Upper lobe of left lung (tissue), 6 donors: ENCODE measurements around the gene SLFN12L. TPM values are rescaled to one million over a fixed set of nuclear protein-coding genes. Genes with fewer than 3 reads are reported as not detected.
A peak's percentile ranks its signal among the peaks of the same experiment; 100 is the strongest.

ENCODE experiments used
- ATAC-seq, 2 donors: fragments of 200-7000 bp; cut with Tn5 transposase; one replicate each; pipeline ENCODE4 v1.9.1; 2022; ENCODE audit warnings: mild to moderate bottlenecking in 2 of 2, moderate library complexity in 2 of 2; ENCODE audit not compliant: low FRiP score in 2 of 2
- DNase-seq, 2 donors: peaks; one replicate each; pipeline ENCODE4 v3.0.0-alpha.2; 2019 to 2020
- H3K27ac ChIP-seq, 4 donors: fragments of 200-600 bp; sonication (generic); one replicate each; pipeline ENCODE4 v1.5.1; 2016 to 2019
- H3K27me3 ChIP-seq, 4 donors: fragments of 200-600 bp; sonication (generic); one replicate each; pipeline ENCODE4 v1.5.1; 2017 to 2019
- H3K36me3 ChIP-seq, 4 donors: fragments of 200-600 bp; sonication (generic); one replicate each; pipeline ENCODE4 v1.5.1; 2016 to 2019
- H3K4me1 ChIP-seq, 4 donors: fragments of 200-600 bp; sonication (generic); one replicate each; pipeline ENCODE4 v1.5.1; 2018 to 2019
- H3K4me3 ChIP-seq, 4 donors: fragments of 200-600 bp; sonication (generic); one replicate each; pipeline ENCODE4 v1.5.1; 2017 to 2019; ENCODE audit warnings: mild to moderate bottlenecking in 2 of 4, moderate library complexity in 1 of 4
- H3K9me3 ChIP-seq, 4 donors: fragments of 200-600 bp; sonication (generic); one replicate each; pipeline ENCODE4 v1.5.1; 2018 to 2019
- CTCF ChIP-seq, 6 experiments: fragments of 450-650 bp in 4 of 6; fragments of 200-600 bp in 2 of 6; sonication (generic) in 2 of 6; IDR thresholded peaks; one replicate each; pipeline ENCODE4 v1.5.1; 2016 to 2019; ENCODE audit warnings: antibody characterized with exemption in 6 of 6
- EP300 ChIP-seq, 4 donors: sonication (generic); formaldehyde crosslinking; IDR thresholded peaks; one replicate each; pipeline ENCODE4 v1.5.1; 2017; ENCODE audit warnings: antibody characterized with exemption in 4 of 4, control low read depth in 2 of 4
- POLR2A ChIP-seq, 4 donors: fragments of 450-650 bp; IDR thresholded peaks; one replicate each; pipeline ENCODE4 v1.5.1; 2016 to 2017; ENCODE audit warnings: antibody characterized with exemption in 4 of 4, mild to moderate bottlenecking in 2 of 4
- POLR2AphosphoS5 ChIP-seq, 2 donors: sonication (generic); formaldehyde crosslinking; IDR thresholded peaks; one replicate each; pipeline ENCODE4 v1.5.1; 2017; ENCODE audit warnings: antibody characterized with exemption in 2 of 2
- WGBS, 2 donors: methylation state at CpG; one replicate each; pipeline ENCODE4 v1.1.5; 2017 to 2018; 5-methylcytosine and 5-hydroxymethylcytosine counted together
- total RNA-seq, 6 donors: library from RNA; depleted of rRNA in 4 of 6; stranded (reverse); fragments of >200 nt in 4 of 6; gene quantifications; one replicate each; pipeline versions ENCODE4 v1.1.0 to v1.2.1, GENCODE V29; 2016 to 2021
- donor health status: DM: no; HTN: no; CAD: no; lungs with moderate emphysema.
- donor health status: DM: no; HTN: yes; CAD: no; lungs with severe emphysema.

The SLFN12L gene
- total RNA-seq, 6 donors from 2014 or later, result 2.5 to 26.2 (median 5.9) TPM

- TF ChIP-seq CTCF (IDR thresholded peaks at IDR 0.05), result no peak
- TF ChIP-seq POLR2AphosphoS5 (IDR thresholded peaks at IDR 0.05), result no peak
- no peak for TF ChIP-seq POLR2A (IDR thresholded peaks at IDR 0.05)
- TF ChIP-seq EP300 (IDR thresholded peaks at IDR 0.05), result no peak
- Histone ChIP-seq H3K36me3 (no peaks in the 10 kb centered on the region), H3K27me3 (no peaks in the 10 kb centered on the region), H3K9me3 (no peaks in the 10 kb centered on the region), H3K4me3 (no peak overlapping the region), H3K4me1 (peaks cover 0 to 21% (median 11%) of the 10 kb centered on the region in 4 donors), H3K27ac (no peak overlapping the region)
- WGBS, 2 donors, result 61 to 90% methylated on average over 1 of the region's 1 CpG
- no peak for DNase-seq
- ATAC-seq, result no peak
Measured at GRCh38 chr17:35546487-35546886, 9.0 kb upstream of the SLFN12L start.

GRCh38 chr17:35545150-35545549 lies 7.7 kb upstream of the SLFN12L start:
- no peak for DNase-seq
- Histone ChIP-seq H3K27ac (no peak overlapping the region), H3K9me3 (no peaks in the 10 kb centered on the region), H3K4me3 (no peak overlapping the region), H3K27me3 (no peaks in the 10 kb centered on the region), H3K36me3 (no peaks in the 10 kb centered on the region), H3K4me1 (peaks cover 4 to 30% (median 20%) of the 10 kb centered on the region in 4 donors)
- no peak for TF ChIP-seq CTCF (IDR thresholded peaks at IDR 0.05)
- no peak for TF ChIP-seq POLR2AphosphoS5 (IDR thresholded peaks at IDR 0.05)
- TF ChIP-seq EP300 (IDR thresholded peaks at IDR 0.05), result no peak
- no peak for TF ChIP-seq POLR2A (IDR thresholded peaks at IDR 0.05)
- WGBS, 2 donors, result 42 to 77% methylated on average over 1 of the region's 1 CpG
- ATAC-seq, result no peak

GRCh38 chr17:35543856-35544255 lies 6.4 kb upstream of the SLFN12L start:
- Histone ChIP-seq H3K4me1 (peaks cover 6 to 43% (median 29%) of the 10 kb centered on the region in 4 donors), H3K4me3 (no peak overlapping the region), H3K27me3 (no peaks in the 10 kb centered on the region), H3K36me3 (no peaks in the 10 kb centered on the region), H3K9me3 (no peaks in the 10 kb centered on the region), H3K27ac (no peak overlapping the region)
- no peak for TF ChIP-seq POLR2A (IDR thresholded peaks at IDR 0.05)
- no peak for TF ChIP-seq CTCF (IDR thresholded peaks at IDR 0.05)
- TF ChIP-seq EP300 (IDR thresholded peaks at IDR 0.05), result no peak
- no peak for TF ChIP-seq POLR2AphosphoS5 (IDR thresholded peaks at IDR 0.05)
- DNase-seq, result no peak
- ATAC-seq, result no peak
- 63 to 75% methylated on average over 1 of the region's 1 CpG for WGBS, 2 donors

GRCh38 chr17:35542990-35543389 lies 5.5 kb upstream of the SLFN12L start:
- H3K27me3 ChIP-seq, result no peaks in the 10 kb centered on the region
- no peak for ATAC-seq
- peak overlapping the region in 2 of 4 donors; percentile 37 to 89 for H3K27ac ChIP-seq
- no peaks in the 10 kb centered on the region for H3K9me3 ChIP-seq
- no peak overlapping the region for H3K4me3 ChIP-seq
- TF ChIP-seq CTCF (IDR thresholded peaks at IDR 0.05) (no peak), EP300 (IDR thresholded peaks at IDR 0.05) (no peak), POLR2AphosphoS5 (IDR thresholded peaks at IDR 0.05) (no peak), POLR2A (IDR thresholded peaks at IDR 0.05) (no peak)
- no peak for DNase-seq
- no peaks in the 10 kb centered on the region for H3K36me3 ChIP-seq
- H3K4me1 ChIP-seq, result peaks cover 10 to 50% (median 35%) of the 10 kb centered on the region in 4 donors

- Histone ChIP-seq H3K27ac (peak overlapping the region; percentile 76 to 89 (median 86)), H3K27me3 (no peaks in the 10 kb centered on the region), H3K9me3 (no peaks in the 10 kb centered on the region), H3K36me3 (no peaks in the 10 kb centered on the region), H3K4me1 (peaks cover 17 to 63% (median 40%) of the 10 kb centered on the region in 4 donors), H3K4me3 (peak overlapping the region in 2 of 4 donors; percentile 46 to 47)
- no peak for ATAC-seq
- 22 to 30% methylated on average over 1 of the region's 1 CpG for WGBS, 2 donors
- no peak for DNase-seq
- no peak for TF ChIP-seq POLR2A (IDR thresholded peaks at IDR 0.05)
- no peak for TF ChIP-seq CTCF (IDR thresholded peaks at IDR 0.05)
- TF ChIP-seq POLR2AphosphoS5 (IDR thresholded peaks at IDR 0.05), result no peak
- no peak for TF ChIP-seq EP300 (IDR thresholded peaks at IDR 0.05)
Measured at GRCh38 chr17:35541434-35541833, 4.0 kb upstream of the SLFN12L start.
